Pancreas (tissue), 10 donors: ENCODE measurements around the gene CDIPT. TPM values are rescaled to one million over a fixed set of nuclear protein-coding genes. Genes with fewer than 3 reads are reported as not detected.

Source experiments
- ATAC-seq, 4 donors: fragments of 200-7000 bp; cut with Tn5 transposase; one replicate each; pipeline versions ENCODE4 v1.8.0 to v1.9.1; 2020; ENCODE audit warnings: mild to moderate bottlenecking in 4 of 4, moderate library complexity in 4 of 4
- DNase-seq, 6 donors: peaks; one replicate each; pipeline ENCODE4 v3.0.0-alpha.2; 2020
- FAIRE-seq: peaks from 2 replicates; lab custom pipeline; 2012; peaks lifted over from hg19 to GRCh38; lab: Jason Lieb, UNC
- H3K27ac ChIP-seq, 4 donors: fragments of 200-600 bp; sonication (generic); 1 replicate in 3 of 4; 2 replicates in 1 of 4; pipeline versions ENCODE4 v1.5.0 to v1.8.0; 2020
- H3K27me3 ChIP-seq, 4 donors: fragments of 200-600 bp; one replicate each; pipeline ENCODE4 v1.8.0; 2021
- H3K36me3 ChIP-seq, 3 donors: fragments of 200-600 bp; sonication (generic) in 1 of 3; one replicate each; pipeline versions ENCODE4 v1.5.0 to v1.8.0; 2020 to 2021
- H3K4me1 ChIP-seq, 3 donors: fragments of 200-600 bp; one replicate each; pipeline ENCODE4 v1.8.0; 2021
- H3K4me3 ChIP-seq, 4 donors: fragments of 200-600 bp; sonication (generic) in 2 of 4; one replicate each; pipeline versions ENCODE4 v1.5.0 to v1.8.0; 2020 to 2021
- H3K9me3 ChIP-seq, 4 donors: fragments of 200-600 bp; one replicate each; pipeline ENCODE4 v1.8.0; 2021
- CTCF ChIP-seq, 4 donors: fragments of 200-600 bp; sonication (generic) in 3 of 4; IDR thresholded peaks; one replicate each; pipeline versions ENCODE4 v1.5.0 to v1.8.0; 2021; ENCODE audit warnings: antibody characterized with exemption in 4 of 4
- WGBS, 2 donors: extraction: QIAGEN DNeasy Blood & Tissue Kit; methylation state at CpG; one replicate each; pipeline ENCODE4 v1.1.7; 2013; 5-methylcytosine and 5-hydroxymethylcytosine counted together
- intact Hi-C, 3 donors: fragments of 100-400 bp; cut with DNase I; formaldehyde crosslinking; loops; one replicate each; pipeline versions ENCODE4 v1.11.1 to v1.14.2; 2022
- polyA plus RNA-seq, 2 donors: library from polyadenylated mRNA; stranded (reverse); fragments of 200-250 nt; gene quantifications; one replicate each; pipeline ENCODE4 v1.2.3, GENCODE V29; 2013
- total RNA-seq, 6 donors: library from RNA; stranded (reverse); fragmentation: NEBNext Ultra II Directional in 4 of 6; extraction: Animal tissue kit (Norgen Biotek cat#: 25700) in 4 of 6; gene quantifications; one replicate each; pipeline versions ENCODE4 v1.2.1 to v1.2.4, GENCODE V29; 2021 to 2023
- donor health status: healthy with polysubstance abuse.
- donor health status: DM: no; HTN: no; CAD: no; lungs with moderate emphysema.
- donor health status: DM: no; HTN: no; CAD: no.
- donor health status: control.
- donor health status: control.
- donor health status: Bipolar disorder and iron deficiency.
- donor health status: DM: yes; HTN: yes; CAD: no.
- donor health status: DM: no; HTN: no; CAD: no.
- donor health status: DM: no; HTN: no; CAD: no.
- donor health status: DM: yes; HTN: yes; CAD: no.

Gene CDIPT
- total and polyA plus RNA-seq, 8 donors: 31.9 to 69.8 (median 43.6) TPM

- intact Hi-C loops: no loop called here
Measured at GRCh38 chr16:29900102-29900887, 37.3 kb upstream of the CDIPT start, which contains the start of gene ASPHD1. Gene ASPHD1, plus strand, starts transcription at chr16:29900488. Its CDS starts 484 bp downstream, at chr16:29900972.

GRCh38 chr16:29899516-29900101 is 36.6 kb upstream of the CDIPT start, which contains the start of gene SEZ6L2:
Gene SEZ6L2, minus strand, starts transcription at chr16:29899550. Its CDS starts 531 bp downstream, at chr16:29899019.
- peak within 1 kb of the TSS; percentile 51 to 67 (median 56) for H3K4me3 ChIP-seq
- intact Hi-C loops: no loop called here
- H3K27ac ChIP-seq: peak within 1 kb of the TSS; percentile 60 to 85 (median 76)
- WGBS, 2 donors: 0 to 1% methylated on average over 23 to 29 of the region's 29 CpGs
- peaks cover 0 to 5% (median 4%) of the 10 kb centered on the region in 3 donors for H3K4me1 ChIP-seq
- H3K36me3 ChIP-seq: no peaks in the 10 kb centered on the region
- H3K9me3 ChIP-seq: no peaks in the 10 kb centered on the region
- ATAC-seq (peak; percentile 88 to 92 (median 90)), FAIRE-seq (no peak), DNase-seq (peak; percentile 87 to 96 (median 91))
- peak in 1 of 4 donors; percentile 9 for TF ChIP-seq CTCF (IDR thresholded peaks at IDR 0.05)
- H3K27me3 ChIP-seq: no peaks in the 10 kb centered on the region

More at GRCh38 chr16:29900102-29900887, 37.3 kb upstream of the CDIPT start, which contains the start of gene ASPHD1:
- 0 to 1% methylated on average over 49 to 67 of the region's 67 CpGs for whole genome bisulfite sequencing, 2 donors
- no peaks in the 10 kb centered on the region for H3K9me3 ChIP-seq
- no peaks in the 10 kb centered on the region for H3K27me3 ChIP-seq
- DNase-seq: peak; percentile 81 to 90 (median 86)
- H3K36me3 ChIP-seq: no peaks in the 10 kb centered on the region
- peak within 1 kb of the TSS; percentile 51 to 67 (median 56) for H3K4me3 ChIP-seq
- H3K27ac ChIP-seq: peak within 1 kb of the TSS; percentile 60 to 85 (median 76)
- no peak for TF ChIP-seq CTCF (IDR thresholded peaks at IDR 0.05)
- no peak for FAIRE-seq
- ATAC-seq: peak; percentile 79 to 88 (median 82)
- peaks cover 0 to 5% (median 4%) of the 10 kb centered on the region in 3 donors for H3K4me1 ChIP-seq

GRCh38 chr16:29898804-29899515 is 35.9 kb upstream of the CDIPT start:
- Histone ChIP-seq H3K9me3 (no peaks in the 10 kb centered on the region), H3K36me3 (no peaks in the 10 kb centered on the region), H3K4me1 (peaks cover 0 to 5% (median 4%) of the 10 kb centered on the region in 3 donors), H3K27ac (peak overlapping the region; percentile 60 to 85 (median 76)), H3K27me3 (no peaks in the 10 kb centered on the region), H3K4me3 (peak overlapping the region; percentile 51 to 67 (median 56))
- intact Hi-C loops: no loop called here
- 1% methylated on average over 20 to 25 of the region's 25 CpGs for WGBS, 2 donors
- DNase-seq (peak in 2 of 6 donors; percentile 77 to 83), ATAC-seq (peak; percentile 49 to 75 (median 60)), FAIRE-seq (no peak)
- no peak for TF ChIP-seq CTCF (IDR thresholded peaks at IDR 0.05)

GRCh38 chr16:29898135-29898803 is 35.2 kb upstream of the CDIPT start:
- TF ChIP-seq CTCF (IDR thresholded peaks at IDR 0.05): no peak

More at GRCh38 chr16:29898135-29898803, 35.2 kb upstream of the CDIPT start:
- Histone ChIP-seq H3K36me3 (no peaks in the 10 kb centered on the region), H3K27me3 (no peaks in the 10 kb centered on the region), H3K4me3 (peak overlapping the region in 3 of 4 donors; percentile 53 to 67 (median 59)), H3K9me3 (no peaks in the 10 kb centered on the region), H3K4me1 (peaks cover 0 to 5% (median 4%) of the 10 kb centered on the region in 3 donors), H3K27ac (no peak overlapping the region)
- DNase-seq (no peak), ATAC-seq (no peak), FAIRE-seq (no peak)
- 30 to 41% methylated on average over 9 of the region's 9 CpGs for WGBS, 2 donors
- intact Hi-C loops: no loop called here
